Measurements from ENCODE around the gene NTN1.

DNA sequence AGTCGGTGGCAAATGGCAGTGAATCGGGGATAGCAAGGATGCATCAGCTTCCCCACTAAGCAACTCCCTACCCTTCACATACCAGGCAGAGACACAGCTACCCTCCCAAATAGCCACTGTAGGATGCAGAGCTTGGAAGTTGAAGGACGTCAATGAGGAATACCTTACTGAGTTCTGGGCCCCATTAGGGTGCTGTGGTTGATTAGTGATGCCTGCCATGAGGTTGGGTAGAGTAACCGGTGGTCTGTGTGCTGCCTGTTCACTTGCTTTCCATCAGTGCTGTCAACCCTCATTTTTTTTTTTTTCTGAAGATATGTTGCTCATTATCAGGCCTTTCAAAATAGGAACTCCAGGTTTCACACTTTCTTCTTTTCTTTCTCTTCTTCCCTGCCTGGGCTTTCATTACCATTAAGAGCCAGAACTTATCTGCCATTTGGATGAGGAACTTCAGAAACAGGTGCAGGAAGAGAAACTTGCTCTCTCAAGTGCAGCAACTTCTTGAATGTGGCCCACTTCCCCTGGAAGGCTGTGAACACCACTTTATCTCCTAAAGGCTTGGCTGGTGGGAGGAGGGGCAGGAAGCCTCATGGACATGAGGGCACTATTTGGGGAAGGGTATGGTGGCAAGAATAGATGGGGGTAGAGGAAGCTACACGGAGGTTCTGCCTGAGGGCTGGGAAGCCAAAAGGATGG lies 183.5 kb downstream of the NTN1 start:
- TF ChIP-seq ZFP41 (tag by site-specific recombination; IDR thresholded peaks at IDR 0.05; ENCODE audit: borderline replicate concordance) (no peak), ZBTB8A (tag by site-specific recombination; IDR thresholded peaks at IDR 0.05) (no peak), ZNF341 (tag by site-specific recombination; IDR thresholded peaks at IDR 0.05; ENCODE audit: low read depth) (no peak), RBAK (tag by site-specific recombination; IDR thresholded peaks at IDR 0.05) (no peak), KLF16 (tag by site-specific recombination; IDR thresholded peaks at IDR 0.05) (no peak), ZNF658 (tag by site-specific recombination; IDR thresholded peaks at IDR 0.05) (no peak), ZBTB7A (tag by site-specific recombination; IDR thresholded peaks at IDR 0.05; ENCODE audit: low read depth) (no peak), KLF8 (tag by site-specific recombination; IDR thresholded peaks at IDR 0.05) (no peak), ZNF76 (tag by site-specific recombination; IDR thresholded peaks at IDR 0.05; ENCODE audit: borderline replicate concordance, low read depth) (no peak), ZNF274 (IDR thresholded peaks at IDR 0.05; ENCODE audit: low read length) (no peak), ZNF274 (tag by site-specific recombination; IDR thresholded peaks at IDR 0.05; ENCODE audit: borderline replicate concordance) (no peak), ZNF530 (tag by site-specific recombination; IDR thresholded peaks at IDR 0.05; ENCODE audit: low read depth) (no peak)
- TF ChIP-seq, protein P1, sequence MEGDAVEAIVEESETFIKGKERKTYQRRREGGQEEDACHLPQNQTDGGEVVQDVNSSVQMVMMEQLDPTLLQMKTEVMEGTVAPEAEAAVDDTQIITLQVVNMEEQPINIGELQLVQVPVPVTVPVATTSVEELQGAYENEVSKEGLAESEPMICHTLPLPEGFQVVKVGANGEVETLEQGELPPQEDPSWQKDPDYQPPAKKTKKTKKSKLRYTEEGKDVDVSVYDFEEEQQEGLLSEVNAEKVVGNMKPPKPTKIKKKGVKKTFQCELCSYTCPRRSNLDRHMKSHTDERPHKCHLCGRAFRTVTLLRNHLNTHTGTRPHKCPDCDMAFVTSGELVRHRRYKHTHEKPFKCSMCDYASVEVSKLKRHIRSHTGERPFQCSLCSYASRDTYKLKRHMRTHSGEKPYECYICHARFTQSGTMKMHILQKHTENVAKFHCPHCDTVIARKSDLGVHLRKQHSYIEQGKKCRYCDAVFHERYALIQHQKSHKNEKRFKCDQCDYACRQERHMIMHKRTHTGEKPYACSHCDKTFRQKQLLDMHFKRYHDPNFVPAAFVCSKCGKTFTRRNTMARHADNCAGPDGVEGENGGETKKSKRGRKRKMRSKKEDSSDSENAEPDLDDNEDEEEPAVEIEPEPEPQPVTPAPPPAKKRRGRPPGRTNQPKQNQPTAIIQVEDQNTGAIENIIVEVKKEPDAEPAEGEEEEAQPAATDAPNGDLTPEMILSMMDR (tag by site-specific recombination; IDR thresholded peaks at IDR 0.05): no peak
- TF ChIP-seq, protein P2, sequence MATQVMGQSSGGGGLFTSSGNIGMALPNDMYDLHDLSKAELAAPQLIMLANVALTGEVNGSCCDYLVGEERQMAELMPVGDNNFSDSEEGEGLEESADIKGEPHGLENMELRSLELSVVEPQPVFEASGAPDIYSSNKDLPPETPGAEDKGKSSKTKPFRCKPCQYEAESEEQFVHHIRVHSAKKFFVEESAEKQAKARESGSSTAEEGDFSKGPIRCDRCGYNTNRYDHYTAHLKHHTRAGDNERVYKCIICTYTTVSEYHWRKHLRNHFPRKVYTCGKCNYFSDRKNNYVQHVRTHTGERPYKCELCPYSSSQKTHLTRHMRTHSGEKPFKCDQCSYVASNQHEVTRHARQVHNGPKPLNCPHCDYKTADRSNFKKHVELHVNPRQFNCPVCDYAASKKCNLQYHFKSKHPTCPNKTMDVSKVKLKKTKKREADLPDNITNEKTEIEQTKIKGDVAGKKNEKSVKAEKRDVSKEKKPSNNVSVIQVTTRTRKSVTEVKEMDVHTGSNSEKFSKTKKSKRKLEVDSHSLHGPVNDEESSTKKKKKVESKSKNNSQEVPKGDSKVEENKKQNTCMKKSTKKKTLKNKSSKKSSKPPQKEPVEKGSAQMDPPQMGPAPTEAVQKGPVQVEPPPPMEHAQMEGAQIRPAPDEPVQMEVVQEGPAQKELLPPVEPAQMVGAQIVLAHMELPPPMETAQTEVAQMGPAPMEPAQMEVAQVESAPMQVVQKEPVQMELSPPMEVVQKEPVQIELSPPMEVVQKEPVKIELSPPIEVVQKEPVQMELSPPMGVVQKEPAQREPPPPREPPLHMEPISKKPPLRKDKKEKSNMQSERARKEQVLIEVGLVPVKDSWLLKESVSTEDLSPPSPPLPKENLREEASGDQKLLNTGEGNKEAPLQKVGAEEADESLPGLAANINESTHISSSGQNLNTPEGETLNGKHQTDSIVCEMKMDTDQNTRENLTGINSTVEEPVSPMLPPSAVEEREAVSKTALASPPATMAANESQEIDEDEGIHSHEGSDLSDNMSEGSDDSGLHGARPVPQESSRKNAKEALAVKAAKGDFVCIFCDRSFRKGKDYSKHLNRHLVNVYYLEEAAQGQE (tag by site-specific recombination; IDR thresholded peaks at IDR 0.05): no peak

Data from HEK293 (cell line).